HepG2 (cell line): ENCODE measurements around the gene SLC6A7. TPM values are rescaled to one million over a fixed set of nuclear protein-coding genes. Genes with fewer than 3 reads are reported as not detected.

Experiments
- ATAC-seq: fragments of 200-7000 bp; cut with Tn5 transposase; 3 replicates; pipeline ENCODE4 v1.9.1; 2020; ENCODE audit warnings: mild to moderate bottlenecking, moderate library complexity
- BruUV-seq: library from RNA; stranded (reverse); fragments of 400-500 nt; replicated peaks from 2 replicates; lab custom pipeline; 2021; lab: Mats Ljungman, UMichigan
- CTCF ChIA-PET: fragments of 300-600 bp; formaldehyde crosslinking; extraction: SDS; loops from one replicate; lab custom pipeline; 2021; ENCODE audit warnings: low total read pairs, inconsistent platforms, low intra/inter-chr PET ratio; lab: Yijun Ruan, JAX
- POLR2A ChIA-PET: fragments of 350-600 bp; sonication (Branson Sonifier 250); formaldehyde crosslinking; loops from one replicate; lab custom pipeline; 2020; ENCODE audit warnings: antibody characterized with exemption, inconsistent platforms; lab: Yijun Ruan, JAX
- DNase-seq: peaks from one replicate; pipeline ENCODE4 v3.0.0-alpha.2; 2015; ENCODE audit warnings: low spot score
- FAIRE-seq: peaks from 3 replicates; lab custom pipeline; 2011; peaks lifted over from hg19 to GRCh38; lab: Jason Lieb, UNC
- H2AFZ ChIP-seq: one replicate; pipeline ENCODE4 v1.6.1; 2011; ENCODE audit warnings: low read length, inconsistent platforms
- H3K27ac ChIP-seq: fragments of 300-600 bp; 3 replicates; pipeline ENCODE4 v1.8.0; 2011; ENCODE audit warnings: mixed run types, mild to moderate bottlenecking, mixed read lengths, low read length, inconsistent platforms; ENCODE audit not compliant: insufficient read depth; ENCODE audit errors: extremely low read length
- H3K27me3 ChIP-seq, 2 experiments: fragments of 200-600 bp in 1 of 2; 2 replicates in 1 of 2; 3 replicates in 1 of 2; pipeline versions ENCODE4 v1.6.0 to v1.8.0; 2011; ENCODE audit warnings: low read length in 2 of 2, mild to moderate bottlenecking in 2 of 2, moderate library complexity in 2 of 2, inconsistent platforms in 1 of 2; ENCODE audit not compliant: insufficient read depth in 2 of 2, control insufficient read depth in 1 of 2
- H3K36me3 ChIP-seq, 2 experiments: fragments of 200-600 bp in 1 of 2; replicated peaks in 1 of 2; 2 replicates in 1 of 2; 3 replicates in 1 of 2; pipeline versions ENCODE4 v1.5.1 to v1.8.0; 2011; ENCODE audit warnings: low read length in 2 of 2, inconsistent platforms in 1 of 2; ENCODE audit not compliant: insufficient read depth in 2 of 2, control insufficient read depth in 1 of 2
- H3K4me1 ChIP-seq: 2 replicates; pipeline ENCODE4 v1.5.1; 2012; ENCODE audit warnings: low read length, inconsistent platforms; ENCODE audit not compliant: insufficient read depth
- H3K4me2 ChIP-seq: 2 replicates; pipeline ENCODE4 v1.6.0; 2011; ENCODE audit warnings: low read depth, low read length, inconsistent platforms
- H3K4me3 ChIP-seq, 3 experiments: fragments of 200-600 bp in 1 of 3; sonication (generic), shearing (Covaris generic) in 1 of 3; replicated peaks in 1 of 3; 2 replicates each; pipeline ENCODE4 v1.5.1; 2011 to 2016; ENCODE audit warnings: low read length in 3 of 3, inconsistent platforms in 2 of 3, low read depth in 2 of 3, mild to moderate bottlenecking in 2 of 3, control low read depth in 1 of 3, mixed read lengths in 1 of 3; ENCODE audit not compliant: insufficient read depth in 1 of 3
- H3K79me2 ChIP-seq: one replicate; pipeline ENCODE4 v1.6.1; 2011; ENCODE audit warnings: low read length, inconsistent platforms; ENCODE audit not compliant: insufficient read depth
- H3K9ac ChIP-seq: 2 replicates; pipeline ENCODE4 v1.6.0; 2011; ENCODE audit warnings: mild to moderate bottlenecking, low read depth, low read length, inconsistent platforms; ENCODE audit not compliant: insufficient read depth
- H3K9me3 ChIP-seq: 2 replicates; pipeline ENCODE4 v1.5.1; 2012; ENCODE audit warnings: mild to moderate bottlenecking, low read length
- H4K20me1 ChIP-seq: 2 replicates; pipeline ENCODE4 v1.6.0; 2011; ENCODE audit warnings: inconsistent platforms, mild to moderate bottlenecking, low read length, moderate library complexity; ENCODE audit not compliant: insufficient read depth
- FOXK1 ChIP-seq: sonication (generic); formaldehyde crosslinking; IDR thresholded peaks from 2 replicates; pipeline ENCODE4 v1.4.0; 2020; ENCODE audit warnings: low read depth, missing genetic modification reagents, borderline replicate concordance
- MAFK ChIP-seq, 2 experiments: IDR thresholded peaks in 1 of 2; conservative IDR thresholded peaks in 1 of 2; 2 replicates each; pipeline ENCODE4 v1.6.1; 2011; ENCODE audit warnings: improper control_type of control experiment in 2 of 2, low read length in 2 of 2
- MED1 ChIP-seq: sonication (generic); formaldehyde crosslinking; IDR thresholded peaks from 2 replicates; pipeline ENCODE4 v1.4.0; 2020; ENCODE audit warnings: missing genetic modification reagents
- NBN ChIP-seq: fragments of 450-650 bp; conservative IDR thresholded peaks from 2 replicates; pipeline ENCODE4 v1.6.1; 2017
- NFYB ChIP-seq: sonication (generic); formaldehyde crosslinking; IDR thresholded peaks from 2 replicates; pipeline ENCODE4 v1.4.0; 2020; ENCODE audit warnings: missing genetic modification reagents
- TBL1XR1 ChIP-seq: fragments of 150-350 bp; IDR thresholded peaks from 2 replicates; pipeline ENCODE4 v1.6.1; 2014; ENCODE audit warnings: borderline replicate concordance, low read length; ENCODE audit not compliant: partially characterized antibody
- ZBTB20 ChIP-seq: sonication (generic); formaldehyde crosslinking; IDR thresholded peaks from 2 replicates; pipeline ENCODE4 v1.8.1; 2023; ENCODE audit warnings: missing genetic modification reagents, low read depth, mild to moderate bottlenecking, borderline replicate concordance
- ZFY ChIP-seq: sonication (generic); formaldehyde crosslinking; IDR thresholded peaks from 2 replicates; pipeline ENCODE4 v1.4.0; 2020; ENCODE audit warnings: missing genetic modification reagents
- ZMYM3 ChIP-seq: sonication (generic); formaldehyde crosslinking; IDR thresholded peaks from 2 replicates; pipeline ENCODE4 v1.5.1; 2020; ENCODE audit warnings: mild to moderate bottlenecking, missing genetic modification reagents
- ZNF251 ChIP-seq: sonication (generic); formaldehyde crosslinking; IDR thresholded peaks from 2 replicates; pipeline ENCODE4 v1.9.0; 2021; ENCODE audit warnings: mild to moderate bottlenecking, missing genetic modification reagents
- ZNF775 ChIP-seq: sonication (generic); formaldehyde crosslinking; IDR thresholded peaks from 2 replicates; pipeline ENCODE4 v1.4.0; 2020; ENCODE audit warnings: missing genetic modification reagents, mild to moderate bottlenecking, moderate library complexity, borderline replicate concordance
- ZNF788 ChIP-seq: sonication (generic); formaldehyde crosslinking; IDR thresholded peaks from 2 replicates; pipeline ENCODE4 v1.5.0; 2020; ENCODE audit warnings: mild to moderate bottlenecking, missing genetic modification reagents, borderline replicate concordance
- ZZZ3 ChIP-seq: sonication (generic); formaldehyde crosslinking; IDR thresholded peaks from 2 replicates; pipeline ENCODE4 v1.4.0; 2020; ENCODE audit warnings: missing genetic modification reagents, mild to moderate bottlenecking, borderline replicate concordance
- WGBS: methylation state at CpG from one replicate; pipeline ENCODE4 v1.1.6; 2017; ENCODE audit warnings: low lambda C conversion rate; 5-methylcytosine and 5-hydroxymethylcytosine counted together
- in situ Hi-C: cut with HindIII; loops from 2 replicates; pipeline ENCODE4 v1.10.0; 2017; ENCODE audit warnings: low pct_unique_long_range_greater_than_20kb; ENCODE audit not compliant: extremely low pct_ligation_motif_present
- intact Hi-C: fragments of 100-400 bp; cut with micrococcal nuclease; formaldehyde crosslinking; loops from one replicate; pipeline ENCODE4 v1.10.0; 2022; ENCODE audit not compliant: unreplicated experiment
- polyA plus RNA-seq, 8 experiments: library from polyadenylated mRNA; depleted of rRNA in 3 of 8; stranded (reverse) in 7 of 8; unstranded in 1 of 8; fragments of >200 nt; fragmentation: Illumina TruSeq in 4 of 8; extraction: Trizol in 4 of 8; gene quantifications; 2 replicates each; pipeline versions ENCODE4 v1.2.1 to v1.2.3, GENCODE V29; 2011 to 2016; ENCODE audit warnings: low read depth in 4 of 8, missing spikeins in 1 of 8, mixed read lengths in 1 of 8; ENCODE audit not compliant: insufficient read depth in 1 of 8
- total RNA-seq, 5 experiments: library from RNA; depleted of rRNA; stranded (reverse); fragments of >200 nt; fragmentation: Illumina TruSeq; extraction: Trizol; gene quantifications; 2 replicates each; pipeline ENCODE4 v1.2.3, GENCODE V29; 2016; ENCODE audit warnings: low read depth in 1 of 5

The SLC6A7 gene
- total and polyA plus RNA-seq, 2 of the 13 experiments (the other 11 are each of a cell fraction or from before 2014, with no cell fraction given) = not detected

- TF ChIP-seq NFYB (CRISPR knock-in tag) = 0 out of 2 replicates have a peak, but pooled peaks have one; percentile 3
- TF ChIP-seq ZBTB20 (CRISPR knock-in tag) = no peak
- no peaks in the 10 kb centered on the region for H3K9me3 ChIP-seq
- peaks cover 1 to 6% of the 10 kb centered on the region in 2 experiments; a peak in 3 of 5 replicates for H3K27me3 ChIP-seq
- peak overlapping the region; percentile 27; the same call in 1 of the 2 replicates for H3K4me2 ChIP-seq
- in situ Hi-C loops (loop anchor here (5.0 kb wide), 1 partner anchor 57 kb away; no protein-coding TSS in a partner anchor), intact Hi-C loops (loop anchor here (1.0 to 5.0 kb wide), 4 partner anchors 17 to 192 kb away; no protein-coding TSS in a partner anchor)
- ATAC-seq = no peak
- H3K79me2 ChIP-seq = no peaks in the 10 kb centered on the region
- H3K9ac ChIP-seq = no peak overlapping the region
- no peak overlapping the region for H2AFZ ChIP-seq
- H3K4me3 ChIP-seq = no peak overlapping the region
- ChIA-PET CTCF (interaction anchor here (0.8 to 2.8 kb wide), 5 partner anchors 15 to 95 kb away, joined by 3 to 25 read pairs (median 9); no protein-coding TSS in a partner anchor), POLR2A (no interaction called here)
- no peaks in the 10 kb centered on the region for H3K36me3 ChIP-seq
- H3K4me1 ChIP-seq = peaks cover 81% of the 10 kb centered on the region
- WGBS = 33% methylated on average over 5 of the region's 5 CpGs
- H3K27ac ChIP-seq = no peak overlapping the region
- no TSS peak for BruUV-seq
- no peaks in the 10 kb centered on the region for H4K20me1 ChIP-seq
- DNase-seq = no peak
- FAIRE-seq = no peak
Observed at GRCh38 chr5:150160448-150161081, 29.3 kb upstream of the SLC6A7 start.

GRCh38 chr5:150161242-150162141, 28.4 kb upstream of the SLC6A7 start:
- Histone ChIP-seq H2AFZ (peak overlapping the region; percentile 97), H3K27ac (no peak overlapping the region), H3K4me3 (peak overlapping the region; percentile 29 to 73 (median 34); a peak in 5 of 6 replicates), H3K9me3 (no peaks in the 10 kb centered on the region), H3K4me2 (peak overlapping the region; percentile 99), H4K20me1 (no peaks in the 10 kb centered on the region), H3K79me2 (no peaks in the 10 kb centered on the region), H3K27me3 (peaks cover 1 to 2% of the 10 kb centered on the region in 2 experiments; a peak in 3 of 5 replicates), H3K4me1 (peaks cover 71% of the 10 kb centered on the region), H3K9ac (peak overlapping the region; percentile 52; the same call in 1 of the 2 replicates), H3K36me3 (no peaks in the 10 kb centered on the region)
- no TSS peak for BruUV-seq
- intact Hi-C loops = loop anchor here (1.0 to 5.0 kb wide), 4 partner anchors 18 to 191 kb away; no protein-coding TSS in a partner anchor
- ChIA-PET CTCF (interaction anchor here (0.8 to 2.8 kb wide), 5 partner anchors 14 to 94 kb away, joined by 3 to 25 read pairs (median 9); no protein-coding TSS in a partner anchor), POLR2A (interaction anchor here (0.8 to 1.2 kb wide), 2 partner anchors 23 to 24 kb away, joined by 3 to 4 read pairs; no protein-coding TSS in a partner anchor)
- ATAC-seq = peak; percentile 88
- peak; percentile 56 for FAIRE-seq
- in situ Hi-C loops = loop anchor here (5.0 kb wide), 1 partner anchor 56 kb away; no protein-coding TSS in a partner anchor
- DNase-seq = peak; percentile 69
- 0% methylated on average over 8 of the region's 14 CpGs for WGBS
- TF ChIP-seq ZMYM3 (CRISPR knock-in tag) (no peak; the same call in 1 of the 2 replicates), ZNF775 (CRISPR knock-in tag) (no peak), TBL1XR1 (no peak), FOXK1 (CRISPR knock-in tag) (peak; percentile 44; the same call in 1 of the 2 replicates), NBN (no peak), MED1 (no peak), ZNF788 (CRISPR knock-in tag) (0 out of 2 replicates have a peak, but pooled peaks have one; percentile 29), ZNF251 (no peak), ZFY (CRISPR knock-in tag) (peak; percentile 43; the same call in 1 of the 2 replicates), ZZZ3 (CRISPR knock-in tag) (0 out of 2 replicates have a peak, but pooled peaks have one; percentile 35), MAFK (conservative IDR thresholded peaks at IDR 0.05 in 1 of 2, IDR thresholded peaks at IDR 0.05 in 1 of 2; ENCODE audit: low read length in 2 of 2) (no peak)
